ENCODE results near the gene PCSK5.

DNA sequence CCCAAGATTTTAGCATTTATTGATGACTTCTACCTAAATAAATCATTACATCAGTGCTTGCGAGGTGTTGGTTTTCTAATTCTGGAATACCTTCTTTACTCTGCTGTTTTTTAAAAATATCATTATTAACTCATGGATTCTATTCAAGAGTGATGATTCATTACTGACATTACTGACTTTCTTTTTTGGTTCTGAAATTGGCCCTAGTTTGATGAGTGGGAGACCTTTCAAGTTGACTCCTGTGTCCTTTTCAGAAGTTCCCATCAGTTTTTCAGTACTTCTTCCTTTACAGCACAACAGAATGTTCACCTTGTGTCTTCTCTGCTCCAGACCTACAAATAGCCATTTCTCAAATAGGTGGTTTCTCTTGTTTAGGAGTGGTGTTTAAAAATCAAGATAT, 114.1 kb downstream of the PCSK5 start:
- TF ChIP-seq YY1 (IDR thresholded peaks at IDR 0.05; ENCODE audit: insufficient read depth, insufficient read length) (no peak), ZNF274 (IDR thresholded peaks at IDR 0.05; ENCODE audit: low read depth, low read length) (no peak)
